NCI-H1436 (cell line): Measurements from ENCODE around the gene PIM1.
"Not testable (repeated sequence)": the region's sequence is repeated elsewhere in the genome, so short reads cannot be mapped to it uniquely, and the experiment has no call there.

Experiments used
- DNase-seq: peaks from one replicate; lab custom pipeline; 2025; lab: John Stamatoyannopoulos, UW

The PIM1 gene

DNA sequence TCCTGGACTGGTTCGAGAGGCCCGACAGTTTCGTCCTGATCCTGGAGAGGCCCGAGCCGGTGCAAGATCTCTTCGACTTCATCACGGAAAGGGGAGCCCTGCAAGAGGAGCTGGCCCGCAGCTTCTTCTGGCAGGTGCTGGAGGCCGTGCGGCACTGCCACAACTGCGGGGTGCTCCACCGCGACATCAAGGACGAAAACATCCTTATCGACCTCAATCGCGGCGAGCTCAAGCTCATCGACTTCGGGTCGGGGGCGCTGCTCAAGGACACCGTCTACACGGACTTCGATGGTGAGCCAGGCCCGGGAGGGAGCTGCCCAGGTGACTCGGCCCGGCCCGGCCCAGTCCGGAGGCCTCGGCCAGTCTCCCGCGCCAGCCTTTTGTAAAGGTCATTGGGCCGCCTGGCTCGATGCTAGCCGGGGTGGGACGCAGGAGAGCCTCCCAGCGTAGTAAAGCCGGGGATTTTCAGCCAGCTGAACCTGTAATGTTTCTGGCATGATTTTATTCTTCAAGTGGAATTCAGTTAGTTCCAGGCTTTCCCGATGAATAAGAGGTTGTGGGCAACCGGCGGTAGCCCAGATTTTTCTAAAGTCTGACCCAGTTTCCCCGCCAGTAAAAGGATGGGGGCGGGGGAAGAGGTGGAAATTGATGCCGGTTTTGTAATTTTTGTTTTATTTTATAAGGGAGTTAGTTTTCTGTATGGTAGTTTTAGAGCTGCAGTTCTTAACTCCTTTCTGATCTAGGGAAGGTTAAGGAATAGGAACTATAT is 1.4 kb downstream of the PIM1 start:
- DNase-seq, result no peak

GRCh38 chr6:37171970-37172812 is 2.2 kb downstream of the PIM1 start:
- DNase-seq, result peak; percentile 77

DNA sequence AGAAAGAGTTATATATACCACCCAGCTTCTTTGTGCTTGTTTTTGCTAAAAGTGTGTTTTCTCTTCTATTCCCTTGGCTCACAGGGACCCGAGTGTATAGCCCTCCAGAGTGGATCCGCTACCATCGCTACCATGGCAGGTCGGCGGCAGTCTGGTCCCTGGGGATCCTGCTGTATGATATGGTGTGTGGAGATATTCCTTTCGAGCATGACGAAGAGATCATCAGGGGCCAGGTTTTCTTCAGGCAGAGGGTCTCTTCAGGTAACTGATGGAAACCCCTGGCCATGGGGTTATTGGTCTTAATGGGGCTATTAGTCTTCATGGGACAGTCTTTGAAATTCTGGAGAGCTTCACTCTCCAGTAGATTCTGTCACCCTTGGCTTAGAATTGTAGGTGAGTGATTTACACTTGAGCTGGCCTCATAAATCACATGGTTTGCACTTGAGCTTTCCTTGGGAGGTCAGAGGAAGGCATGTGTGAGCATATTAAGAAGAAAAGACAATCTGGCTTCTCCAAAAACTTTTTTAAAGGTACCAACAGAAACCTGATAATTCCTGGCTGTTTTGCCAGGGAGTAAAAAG is 3.0 kb downstream of the PIM1 start:
- DNase-seq, result no peak

DNA sequence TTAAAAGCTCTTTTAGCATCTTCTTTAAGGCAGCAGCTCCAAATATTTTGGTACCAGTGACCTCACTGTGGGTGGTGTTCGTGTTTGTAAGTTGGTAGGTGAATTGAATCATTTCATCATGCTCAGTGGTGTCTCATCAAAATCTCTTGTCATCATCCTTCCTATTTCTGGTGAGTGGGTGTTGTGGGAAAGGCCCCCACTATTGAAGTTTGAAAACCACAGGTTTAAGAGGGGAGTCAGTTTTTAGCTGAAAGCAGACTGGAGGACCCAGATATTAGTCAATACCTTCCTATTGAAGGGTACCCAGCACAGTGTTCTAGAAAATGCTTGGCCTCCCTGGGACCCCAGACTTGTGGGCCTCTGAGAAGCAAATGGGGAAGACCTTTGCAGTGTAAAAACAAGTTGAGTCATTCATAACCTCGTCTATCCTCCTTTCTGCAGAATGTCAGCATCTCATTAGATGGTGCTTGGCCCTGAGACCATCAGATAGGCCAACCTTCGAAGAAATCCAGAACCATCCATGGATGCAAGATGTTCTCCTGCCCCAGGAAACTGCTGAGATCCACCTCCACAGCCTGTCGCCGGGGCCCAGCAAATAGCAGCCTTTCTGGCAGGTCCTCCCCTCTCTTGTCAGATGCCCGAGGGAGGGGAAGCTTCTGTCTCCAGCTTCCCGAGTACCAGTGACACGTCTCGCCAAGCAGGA is 3.7 kb downstream of the PIM1 start:
- DNase-seq, result no peak

DNA sequence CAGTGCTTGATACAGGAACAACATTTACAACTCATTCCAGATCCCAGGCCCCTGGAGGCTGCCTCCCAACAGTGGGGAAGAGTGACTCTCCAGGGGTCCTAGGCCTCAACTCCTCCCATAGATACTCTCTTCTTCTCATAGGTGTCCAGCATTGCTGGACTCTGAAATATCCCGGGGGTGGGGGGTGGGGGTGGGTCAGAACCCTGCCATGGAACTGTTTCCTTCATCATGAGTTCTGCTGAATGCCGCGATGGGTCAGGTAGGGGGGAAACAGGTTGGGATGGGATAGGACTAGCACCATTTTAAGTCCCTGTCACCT is 4.2 kb downstream of the PIM1 start:
- DNase-seq, result no peak

- no peak for DNase-seq
Observed at GRCh38 chr6:37174515-37175331, 4.8 kb downstream of the PIM1 start.

- no peak for DNase-seq
Observed at GRCh38 chr6:37175332-37176267, 5.6 kb downstream of the PIM1 start.

GRCh38 chr6:37176268-37177076 is 6.5 kb downstream of the PIM1 start:
- no peak for DNase-seq

- DNase-seq, result no peak
Observed at GRCh38 chr6:37177077-37177934, 7.4 kb downstream of the PIM1 start.

DNA sequence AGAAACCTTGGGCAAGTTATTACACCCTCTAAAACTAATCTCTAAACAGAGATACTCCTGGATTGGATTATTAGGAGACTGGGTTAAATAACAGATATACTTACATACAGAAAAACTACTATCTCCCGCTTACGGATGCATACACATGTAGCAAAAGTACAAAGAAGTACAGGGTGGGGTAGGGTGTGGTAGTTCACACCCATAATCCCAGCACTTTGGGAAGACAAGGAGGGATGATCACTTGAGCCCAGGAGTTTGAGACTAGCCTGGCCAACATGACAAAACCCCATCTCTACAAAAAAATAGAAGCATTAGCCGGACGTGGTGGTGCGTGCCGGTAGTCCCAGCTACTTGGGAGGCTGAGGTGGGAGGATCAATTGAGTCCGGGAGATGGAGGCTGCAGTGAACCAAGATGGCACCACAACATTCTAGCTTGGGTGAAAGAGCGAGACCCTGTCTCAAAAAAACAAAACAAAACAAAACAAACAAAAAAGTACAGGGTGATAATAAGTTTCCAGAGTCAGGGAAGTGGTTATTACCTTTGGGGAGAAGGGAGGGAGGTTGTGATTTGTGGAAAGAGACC is 8.1 kb downstream of the PIM1 start:
- no peak for DNase-seq

DNA sequence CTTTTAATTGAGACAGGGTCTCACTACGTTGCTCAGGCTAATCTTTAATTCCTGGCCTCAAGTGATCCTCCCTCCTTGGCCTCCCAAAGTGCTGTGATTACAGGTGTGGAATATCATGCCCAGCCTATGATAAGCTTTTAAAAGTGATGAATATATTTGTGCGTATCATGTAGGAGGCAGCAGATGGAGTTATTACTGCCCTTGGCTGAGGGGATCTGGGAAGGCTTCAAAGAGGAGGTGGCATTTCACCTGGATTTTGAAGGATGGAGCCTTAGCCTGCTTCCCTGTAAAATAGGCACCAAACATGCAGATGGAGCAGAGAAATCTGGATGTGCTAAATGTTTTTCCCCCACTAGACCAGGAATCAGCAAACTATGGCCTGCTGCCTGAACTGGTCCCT is 10.1 kb downstream of the PIM1 start:
- no peak for DNase-seq

GRCh38 chr6:37180610-37181009 is 10.7 kb downstream of the PIM1 start:
- DNase-seq, result not testable (repeated sequence)

- DNase-seq, result no peak
Observed at GRCh38 chr6:37182736-37183590, 13.0 kb downstream of the PIM1 start.

DNA sequence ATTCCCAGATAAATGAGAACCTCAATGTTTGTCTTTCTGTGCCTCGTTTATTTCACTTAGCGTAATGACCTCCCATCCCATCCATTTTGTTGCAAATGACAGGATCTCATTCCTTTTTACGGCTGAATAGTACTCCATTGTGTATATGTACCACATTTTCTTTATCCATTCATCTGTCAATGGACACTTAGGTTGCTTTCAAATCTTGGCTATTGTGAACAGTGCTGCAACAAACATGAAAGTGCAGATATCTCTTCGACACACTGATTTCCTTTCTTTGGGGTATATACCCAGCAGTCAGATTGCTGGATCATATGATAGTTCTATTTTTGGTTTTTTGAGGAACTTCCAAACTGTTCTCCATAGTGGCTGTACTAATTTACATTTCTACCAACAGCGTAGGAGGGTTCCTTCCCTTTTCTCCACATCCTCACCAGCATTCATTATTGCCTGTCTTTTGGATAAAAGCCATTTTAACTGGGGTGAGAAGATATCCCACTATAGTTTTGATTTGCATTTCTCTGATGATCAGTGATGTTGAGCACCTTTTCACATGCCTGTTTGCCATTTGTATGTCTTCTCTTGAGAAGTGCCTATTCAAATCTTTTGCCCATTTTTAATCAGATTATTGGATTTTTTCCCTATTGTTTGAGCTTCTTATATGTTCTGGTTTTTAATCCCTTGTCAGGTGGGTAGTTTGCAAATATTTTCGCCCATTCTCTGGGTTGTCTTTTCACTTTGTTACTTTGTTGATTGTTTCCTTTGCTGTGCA is 16.2 kb downstream of the PIM1 start:
- not testable (repeated sequence) for DNase-seq

DNA sequence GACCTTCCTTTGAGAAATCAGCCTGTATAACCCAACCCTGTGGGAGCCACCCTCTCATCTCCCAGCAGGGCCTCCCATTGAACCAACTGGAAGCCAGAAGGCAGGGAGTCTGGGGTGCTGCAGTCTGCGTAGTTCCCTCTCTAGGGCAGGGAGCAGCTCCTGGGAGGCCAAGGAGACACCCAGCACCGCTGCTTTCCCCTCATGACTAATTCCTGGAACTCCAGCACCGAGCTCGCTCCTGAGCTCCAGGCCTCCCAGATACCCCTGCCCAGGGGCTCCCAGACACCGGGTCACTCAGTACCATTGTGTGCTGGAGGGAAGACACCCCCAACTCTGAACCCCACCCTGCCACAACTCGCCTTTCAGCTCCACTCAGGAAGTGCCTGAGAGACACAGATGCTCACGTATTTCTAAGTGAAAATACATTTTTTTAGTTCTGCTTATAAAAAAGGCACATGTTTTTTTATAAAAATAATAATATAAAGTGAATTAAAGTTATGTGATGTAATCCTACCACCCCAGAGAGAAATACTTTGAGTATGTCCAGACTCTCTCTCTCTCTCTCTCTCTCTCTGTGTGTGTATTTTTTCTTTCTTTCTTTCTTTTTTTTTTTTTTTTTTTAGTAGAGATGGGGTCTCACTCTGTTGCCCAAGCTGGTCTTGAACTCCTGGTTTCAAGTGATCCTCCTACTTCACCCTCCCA is 17.5 kb downstream of the PIM1 start:
- DNase-seq, result no peak

GRCh38 chr6:37188962-37189510 is 19.1 kb downstream of the PIM1 start:
- DNase-seq, result no peak
